DMS114 treated with DMSO at 0.1 percent for 48 hours (cell line): Measurements from ENCODE around the gene C16orf90.
A peak's percentile ranks its signal among the peaks of the same experiment; 100 is the strongest.
"Not testable (repeated sequence)": the region's sequence is repeated elsewhere in the genome, so short reads cannot be mapped to it uniquely, and the experiment has no call there.

ENCODE experiments used
- DNase-seq: peaks from one replicate; lab custom pipeline; 2025; ENCODE audit not compliant: unreplicated experiment; lab: John Stamatoyannopoulos, UW

C16orf90 gene

GRCh38 chr16:3513892-3514583 lies 18.7 kb upstream of the C16orf90 start:
- no peak for DNase-seq

- no peak for DNase-seq
Observed at GRCh38 chr16:3511286-3512180, 16.2 kb upstream of the C16orf90 start.

GRCh38 chr16:3510416-3510815 lies 15.1 kb upstream of the C16orf90 start:
- no peak for DNase-seq

GRCh38 chr16:3509470-3509928 lies 14.2 kb upstream of the C16orf90 start:
- no peak for DNase-seq

- no peak for DNase-seq
Observed at GRCh38 chr16:3508736-3509135, 13.4 kb upstream of the C16orf90 start.

GRCh38 chr16:3503523-3503922 lies 8.2 kb upstream of the C16orf90 start:
- DNase-seq: no peak

GRCh38 chr16:3501783-3502400 lies 6.6 kb upstream of the C16orf90 start:
- peak; percentile 44 for DNase-seq

GRCh38 chr16:3501412-3501761 lies 6.1 kb upstream of the C16orf90 start:
- DNase-seq: not testable (repeated sequence)

- no peak for DNase-seq
Observed at GRCh38 chr16:3498988-3499387, 3.7 kb upstream of the C16orf90 start.

GRCh38 chr16:3497771-3498170 lies 2.5 kb upstream of the C16orf90 start:
- no peak for DNase-seq

- DNase-seq: no peak
Observed at GRCh38 chr16:3496386-3496785, 1.1 kb upstream of the C16orf90 start.

GRCh38 chr16:3494386-3494973 lies 809 bp downstream of the C16orf90 start:
- DNase-seq: no peak

GRCh38 chr16:3492356-3492755 lies 2.9 kb downstream of the C16orf90 start:
- no peak for DNase-seq

- DNase-seq: no peak
Observed at GRCh38 chr16:3490911-3491629, 4.2 kb downstream of the C16orf90 start.

- DNase-seq: no peak
Observed at GRCh38 chr16:3488801-3489200, 6.5 kb downstream of the C16orf90 start.

- no peak for DNase-seq
Observed at GRCh38 chr16:3487521-3488410, 7.5 kb downstream of the C16orf90 start.

- no peak for DNase-seq
Observed at GRCh38 chr16:3486506-3487215, 8.6 kb downstream of the C16orf90 start.

GRCh38 chr16:3485821-3486505 lies 9.3 kb downstream of the C16orf90 start:
- DNase-seq: no peak
